22Rv1 (cell line): ENCODE data around the gene SORT1.

Experiments used
- ZFX ChIP-seq: fragments of 450-650 bp; IDR thresholded peaks from 2 replicates; pipeline ENCODE4 v1.6.1; 2017; ENCODE audit warnings: antibody characterized with exemption, borderline replicate concordance
- TF ChIP-seq, protein P1 (sequence below): fragments of 450-650 bp; IDR thresholded peaks from 2 replicates; pipeline ENCODE4 v1.5.1; 2017; ENCODE audit warnings: mild to moderate bottlenecking

DNA sequence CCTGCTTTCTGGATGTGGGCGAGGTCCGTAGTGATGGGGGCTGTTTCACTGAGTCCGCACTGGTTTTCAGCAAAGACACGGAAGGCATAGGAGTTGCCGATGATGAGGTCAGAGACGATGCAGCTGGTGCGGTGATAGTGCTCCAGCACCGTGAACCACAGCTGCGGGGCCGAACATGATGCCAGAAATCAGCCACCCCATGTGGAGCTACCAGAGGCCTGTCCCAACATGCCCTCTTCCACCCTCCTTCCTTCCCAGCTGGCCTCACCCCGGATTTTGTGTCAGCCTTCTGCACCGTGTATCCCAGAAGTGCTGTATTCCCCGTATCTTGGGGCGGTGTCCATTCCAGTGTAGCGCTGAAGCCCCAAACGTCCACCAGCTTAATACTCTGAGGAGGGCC is 100.9 kb downstream of the SORT1 start:
- TF ChIP-seq, protein P1, sequence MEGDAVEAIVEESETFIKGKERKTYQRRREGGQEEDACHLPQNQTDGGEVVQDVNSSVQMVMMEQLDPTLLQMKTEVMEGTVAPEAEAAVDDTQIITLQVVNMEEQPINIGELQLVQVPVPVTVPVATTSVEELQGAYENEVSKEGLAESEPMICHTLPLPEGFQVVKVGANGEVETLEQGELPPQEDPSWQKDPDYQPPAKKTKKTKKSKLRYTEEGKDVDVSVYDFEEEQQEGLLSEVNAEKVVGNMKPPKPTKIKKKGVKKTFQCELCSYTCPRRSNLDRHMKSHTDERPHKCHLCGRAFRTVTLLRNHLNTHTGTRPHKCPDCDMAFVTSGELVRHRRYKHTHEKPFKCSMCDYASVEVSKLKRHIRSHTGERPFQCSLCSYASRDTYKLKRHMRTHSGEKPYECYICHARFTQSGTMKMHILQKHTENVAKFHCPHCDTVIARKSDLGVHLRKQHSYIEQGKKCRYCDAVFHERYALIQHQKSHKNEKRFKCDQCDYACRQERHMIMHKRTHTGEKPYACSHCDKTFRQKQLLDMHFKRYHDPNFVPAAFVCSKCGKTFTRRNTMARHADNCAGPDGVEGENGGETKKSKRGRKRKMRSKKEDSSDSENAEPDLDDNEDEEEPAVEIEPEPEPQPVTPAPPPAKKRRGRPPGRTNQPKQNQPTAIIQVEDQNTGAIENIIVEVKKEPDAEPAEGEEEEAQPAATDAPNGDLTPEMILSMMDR: no peak
- TF ChIP-seq ZFX: no peak
